Neuron (in vitro differentiated cells): Measurements from ENCODE around the gene PCSK5.

Experiments used
- H2AFZ ChIP-seq: one replicate; pipeline ENCODE4 v1.6.1; 2013; ENCODE audit warnings: low read depth, mild to moderate bottlenecking, inconsistent platforms, low read length, moderate library complexity
- H3K27me3 ChIP-seq: one replicate; pipeline ENCODE4 v1.6.1; 2013; ENCODE audit warnings: low read length; ENCODE audit not compliant: insufficient read depth
- H3K36me3 ChIP-seq: one replicate; pipeline ENCODE4 v1.6.1; 2013; ENCODE audit warnings: low read length; ENCODE audit not compliant: insufficient read depth
- H3K4me1 ChIP-seq: one replicate; pipeline ENCODE4 v1.6.1; 2013; ENCODE audit warnings: low read length; ENCODE audit not compliant: insufficient read depth
- H3K4me3 ChIP-seq: 2 replicates; pipeline ENCODE4 v1.5.1; 2013; ENCODE audit warnings: mild to moderate bottlenecking, low read length, moderate library complexity
- H3K9me3 ChIP-seq: one replicate; pipeline ENCODE4 v1.6.1; 2013; ENCODE audit warnings: low read length

Gene PCSK5

DNA sequence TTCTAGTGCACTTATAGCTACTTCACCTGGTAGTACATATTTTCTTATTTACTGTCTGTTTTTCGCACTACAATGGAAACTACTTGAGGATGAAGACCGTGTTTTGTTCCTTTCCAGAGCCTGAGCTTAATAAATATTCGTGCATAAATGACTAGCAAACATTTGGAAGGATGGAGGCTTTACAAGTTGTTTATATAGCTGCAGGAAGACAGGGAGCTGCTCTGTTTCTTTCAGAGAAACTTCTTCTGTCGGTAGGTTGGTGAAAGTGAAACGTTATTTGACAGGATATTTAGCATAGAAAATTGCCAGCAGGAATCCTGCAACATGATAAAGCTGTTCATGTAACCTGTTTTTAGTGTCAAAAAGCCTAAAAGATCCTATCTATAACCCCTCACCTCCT is 210.6 kb downstream of the PCSK5 start:
- no peaks in the 10 kb centered on the region for H3K36me3 ChIP-seq
- no peak overlapping the region for H2AFZ ChIP-seq
- H3K27me3 ChIP-seq = no peaks in the 10 kb centered on the region
- peaks cover 6% of the 10 kb centered on the region for H3K4me1 ChIP-seq
- H3K9me3 ChIP-seq = no peaks in the 10 kb centered on the region
- no peak overlapping the region for H3K4me3 ChIP-seq

DNA sequence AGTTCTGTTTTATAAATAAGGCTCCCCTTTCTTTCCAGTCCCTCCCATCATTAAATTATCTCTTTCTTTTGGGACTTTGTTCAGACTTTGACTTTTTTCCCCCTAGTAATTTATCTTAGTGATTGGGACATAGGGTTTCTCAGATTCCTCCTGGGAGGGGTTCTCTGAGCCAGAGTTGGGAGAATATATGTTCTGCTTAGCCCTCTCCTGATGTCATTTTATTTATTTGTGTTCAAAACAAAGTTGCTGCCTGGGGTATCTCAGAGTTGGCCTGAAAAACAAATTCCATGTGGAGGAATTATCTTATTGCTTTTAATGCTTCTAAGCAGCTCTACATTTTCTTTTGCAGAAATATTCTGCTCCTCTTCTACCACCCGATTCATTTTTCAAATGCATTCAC is 211.0 kb downstream of the PCSK5 start:
- H3K4me3 ChIP-seq = no peak overlapping the region

DNA sequence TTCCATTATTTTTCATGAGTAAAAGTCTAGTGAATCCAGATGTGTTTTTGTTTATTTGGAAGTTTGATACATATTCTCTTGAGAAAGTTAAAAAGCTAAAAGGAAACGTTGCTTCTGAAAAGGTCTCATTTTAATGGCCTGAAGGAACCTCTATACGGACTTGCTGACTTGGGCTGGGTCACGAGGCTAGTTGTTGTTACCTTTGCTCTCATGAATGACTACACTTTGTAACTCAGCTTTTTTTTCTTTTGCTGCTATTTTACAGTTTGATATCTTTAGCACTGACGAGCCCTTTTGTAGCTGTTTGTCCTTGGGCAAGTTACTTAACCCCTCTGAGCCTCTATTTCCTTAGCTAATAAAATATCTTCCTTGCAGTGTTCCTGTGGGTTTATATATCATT is 211.5 kb downstream of the PCSK5 start:
- no peaks in the 10 kb centered on the region for H3K27me3 ChIP-seq
- no peaks in the 10 kb centered on the region for H3K36me3 ChIP-seq
- H3K4me3 ChIP-seq = no peak overlapping the region
- H3K4me1 ChIP-seq = peaks cover 6% of the 10 kb centered on the region
- H2AFZ ChIP-seq = no peak overlapping the region
- H3K9me3 ChIP-seq = no peaks in the 10 kb centered on the region

More for the DNA sequence above, 211.0 kb downstream of the PCSK5 start:
- no peaks in the 10 kb centered on the region for H3K27me3 ChIP-seq
- peaks cover 6% of the 10 kb centered on the region for H3K4me1 ChIP-seq
- H3K36me3 ChIP-seq = no peaks in the 10 kb centered on the region
- H2AFZ ChIP-seq = no peak overlapping the region
- no peaks in the 10 kb centered on the region for H3K9me3 ChIP-seq

DNA sequence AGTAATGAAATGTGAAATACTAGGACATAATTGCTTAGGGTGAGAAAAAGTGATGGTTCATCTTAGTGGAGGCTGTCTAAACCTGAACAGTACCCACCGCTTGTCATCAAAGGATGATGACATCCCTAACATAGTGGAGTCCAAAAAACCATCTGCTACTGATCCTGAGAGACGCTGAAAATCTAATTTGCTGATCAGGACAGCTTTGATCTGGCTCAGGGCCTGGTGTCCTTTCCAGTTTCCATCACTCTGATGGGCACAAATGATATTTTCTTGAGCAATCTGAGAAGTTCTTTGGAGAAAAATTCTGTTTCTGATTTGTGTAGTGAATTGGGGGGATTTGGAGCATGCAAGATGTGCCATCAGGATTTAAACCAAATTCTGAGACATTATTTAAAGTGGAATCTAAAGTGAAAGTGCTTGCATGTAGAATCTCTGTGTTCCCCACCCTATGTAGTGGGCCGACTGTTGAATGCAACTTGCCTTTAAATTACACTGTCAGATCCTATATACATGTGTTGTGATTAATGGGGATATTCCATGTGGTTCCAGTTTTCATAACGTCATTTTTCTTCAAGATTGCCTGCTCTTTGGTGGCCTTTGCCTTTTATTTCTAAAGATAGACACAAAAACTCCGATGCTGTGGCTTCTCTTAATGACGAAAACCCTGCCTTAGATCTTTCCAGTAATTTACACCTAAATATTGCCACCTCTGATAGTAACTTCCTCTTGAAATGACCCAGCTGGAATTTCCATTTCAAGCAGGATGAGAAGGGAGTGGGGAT is 213.2 kb downstream of the PCSK5 start:
- no peaks in the 10 kb centered on the region for H3K9me3 ChIP-seq
- no peak overlapping the region for H2AFZ ChIP-seq
- H3K4me1 ChIP-seq = peaks cover 6% of the 10 kb centered on the region
- H3K4me3 ChIP-seq = no peak overlapping the region
- H3K36me3 ChIP-seq = no peaks in the 10 kb centered on the region
- H3K27me3 ChIP-seq = no peaks in the 10 kb centered on the region

DNA sequence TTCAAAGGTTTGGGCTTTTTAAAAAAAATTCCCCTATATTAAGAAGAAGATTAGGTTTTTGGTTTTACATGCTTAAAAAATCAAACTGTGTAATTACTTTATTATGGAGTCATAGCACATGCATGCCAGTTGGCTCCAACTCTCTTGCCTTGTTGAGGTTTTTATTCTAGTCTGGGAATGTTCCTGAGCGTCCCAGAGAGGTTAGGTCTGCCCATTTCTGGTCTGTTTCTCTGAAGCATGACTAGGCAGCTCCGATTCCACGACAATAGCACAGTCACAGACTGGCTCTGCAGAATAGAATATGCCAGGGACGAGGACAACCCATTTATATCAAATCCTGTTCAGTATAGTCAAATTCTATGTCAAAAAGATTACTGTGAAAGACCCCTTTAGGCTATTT is 217.0 kb downstream of the PCSK5 start:
- no peaks in the 10 kb centered on the region for H3K27me3 ChIP-seq
- no peaks in the 10 kb centered on the region for H3K9me3 ChIP-seq
- H3K36me3 ChIP-seq = no peaks in the 10 kb centered on the region
- H3K4me3 ChIP-seq = no peak overlapping the region
- H3K4me1 ChIP-seq = no peaks in the 10 kb centered on the region
- H2AFZ ChIP-seq = no peak overlapping the region

DNA sequence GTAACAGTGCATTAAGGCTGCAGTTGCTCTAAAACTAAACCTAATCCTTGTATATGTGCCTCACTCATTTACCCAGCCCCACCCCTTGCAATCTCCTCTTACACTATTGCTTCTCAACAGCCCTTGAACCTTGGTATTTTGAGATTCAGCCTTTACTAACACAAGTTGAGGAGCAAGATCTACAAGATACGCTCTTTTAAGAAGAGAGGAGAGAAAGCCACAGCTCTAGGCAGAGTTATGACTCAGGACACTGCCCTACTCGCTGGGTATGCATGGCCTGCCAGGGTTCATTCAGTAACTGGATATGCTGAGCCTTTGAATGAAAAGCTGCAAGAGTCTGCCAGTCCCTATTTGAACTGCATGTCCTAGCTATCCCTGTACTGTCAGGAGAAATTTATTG is 219.5 kb downstream of the PCSK5 start:
- H3K36me3 ChIP-seq = no peaks in the 10 kb centered on the region
- H3K27me3 ChIP-seq = no peaks in the 10 kb centered on the region
- no peaks in the 10 kb centered on the region for H3K9me3 ChIP-seq
- H3K4me1 ChIP-seq = no peaks in the 10 kb centered on the region
- no peak overlapping the region for H3K4me3 ChIP-seq
- H2AFZ ChIP-seq = no peak overlapping the region

DNA sequence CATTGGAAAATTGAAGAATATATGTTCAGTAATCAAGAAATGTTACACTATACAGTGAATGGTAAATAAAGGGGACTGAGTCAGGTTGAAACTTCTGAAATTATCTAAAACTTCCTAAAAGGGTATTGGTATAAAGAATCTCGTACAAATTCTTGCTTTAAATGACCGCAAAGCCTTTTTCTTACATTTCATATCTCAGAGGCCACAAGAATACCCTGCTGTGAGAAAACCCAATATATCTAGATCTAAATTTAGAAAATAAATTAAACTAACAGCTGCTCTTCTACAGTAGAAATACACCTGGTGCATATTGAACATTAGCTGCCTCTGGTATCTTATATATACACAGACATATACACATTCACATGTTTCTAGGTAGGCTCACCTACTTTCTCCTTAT is 221.7 kb downstream of the PCSK5 start:
- H3K9me3 ChIP-seq = no peaks in the 10 kb centered on the region
- H3K27me3 ChIP-seq = no peaks in the 10 kb centered on the region
- H3K4me1 ChIP-seq = no peaks in the 10 kb centered on the region
- no peak overlapping the region for H2AFZ ChIP-seq
- H3K36me3 ChIP-seq = no peaks in the 10 kb centered on the region
- H3K4me3 ChIP-seq = no peak overlapping the region

DNA sequence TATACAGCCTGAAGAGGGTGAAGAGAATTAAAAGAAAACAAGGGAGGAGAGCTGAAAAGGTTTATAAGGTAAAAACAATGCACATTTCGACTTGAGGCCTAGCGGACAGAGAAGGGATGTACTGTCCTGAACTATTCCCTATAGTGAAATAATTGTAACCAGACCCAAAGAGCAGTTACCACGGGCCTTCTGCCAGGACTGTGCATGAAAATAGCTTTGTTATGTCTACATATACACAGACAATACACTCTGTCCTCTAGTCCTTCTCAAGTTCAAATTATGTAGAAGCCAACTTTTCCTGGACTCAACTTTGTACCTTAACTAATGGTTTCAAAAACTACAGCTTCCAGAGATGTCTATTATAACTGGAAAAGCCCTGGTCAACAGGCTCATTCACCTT is 223.7 kb downstream of the PCSK5 start:
- Histone ChIP-seq H3K27me3 (no peaks in the 10 kb centered on the region), H3K9me3 (no peaks in the 10 kb centered on the region), H3K36me3 (no peaks in the 10 kb centered on the region), H3K4me3 (no peak overlapping the region), H2AFZ (no peak overlapping the region), H3K4me1 (no peaks in the 10 kb centered on the region)

DNA sequence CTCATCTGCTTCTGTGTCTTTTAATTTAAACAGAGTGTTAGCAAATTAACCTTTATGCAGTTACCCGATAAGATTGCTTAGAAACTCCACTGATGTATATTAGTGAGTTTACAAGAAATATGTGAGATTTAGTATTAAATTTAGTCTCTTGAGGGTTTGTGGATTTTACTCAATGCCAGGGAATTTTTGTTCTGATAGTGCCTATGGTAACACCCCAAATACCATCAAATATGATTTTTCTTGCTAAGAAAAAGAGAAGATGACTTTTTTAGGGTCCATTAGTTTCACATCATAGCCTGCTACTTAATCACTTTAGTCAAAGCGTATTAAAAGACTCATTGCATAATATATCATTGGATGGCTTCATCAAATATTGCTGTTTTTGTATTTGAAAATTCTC is 224.9 kb downstream of the PCSK5 start:
- no peaks in the 10 kb centered on the region for H3K4me1 ChIP-seq
- no peak overlapping the region for H2AFZ ChIP-seq
- no peak overlapping the region for H3K4me3 ChIP-seq
- no peaks in the 10 kb centered on the region for H3K36me3 ChIP-seq
- no peaks in the 10 kb centered on the region for H3K27me3 ChIP-seq
- no peaks in the 10 kb centered on the region for H3K9me3 ChIP-seq

DNA sequence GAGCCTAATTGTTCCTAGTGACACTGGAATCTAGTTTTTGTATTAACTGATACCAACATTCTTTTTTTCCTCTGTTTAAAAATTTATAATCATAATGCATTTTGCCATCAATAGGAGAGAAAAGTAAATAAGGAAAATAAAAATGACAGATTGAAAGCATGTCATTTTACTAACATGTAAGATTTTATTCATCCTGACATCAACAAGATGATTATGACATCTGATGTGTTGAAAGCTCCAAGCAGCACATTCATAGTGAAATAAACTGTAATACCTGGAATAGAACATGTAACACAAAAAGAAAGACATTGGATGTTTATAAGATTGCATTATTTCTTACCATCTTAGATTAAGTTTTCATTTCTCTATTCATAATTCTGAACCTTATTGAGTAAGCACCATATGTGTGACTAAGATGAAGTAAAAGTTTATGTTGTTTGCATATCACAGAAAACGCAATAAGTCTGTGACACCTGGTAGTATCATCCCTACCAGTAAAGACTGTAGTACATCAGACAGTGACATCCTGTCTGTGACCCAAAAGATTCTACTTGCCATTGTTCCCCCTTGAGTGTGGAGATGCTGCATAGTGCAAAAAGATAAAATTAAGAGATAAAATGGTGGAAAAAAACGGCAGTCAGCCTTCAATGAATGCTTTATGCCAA is 225.6 kb downstream of the PCSK5 start:
- Histone ChIP-seq H3K9me3 (no peaks in the 10 kb centered on the region), H3K27me3 (no peaks in the 10 kb centered on the region), H3K4me1 (no peaks in the 10 kb centered on the region), H3K4me3 (no peak overlapping the region), H2AFZ (no peak overlapping the region), H3K36me3 (no peaks in the 10 kb centered on the region)

DNA sequence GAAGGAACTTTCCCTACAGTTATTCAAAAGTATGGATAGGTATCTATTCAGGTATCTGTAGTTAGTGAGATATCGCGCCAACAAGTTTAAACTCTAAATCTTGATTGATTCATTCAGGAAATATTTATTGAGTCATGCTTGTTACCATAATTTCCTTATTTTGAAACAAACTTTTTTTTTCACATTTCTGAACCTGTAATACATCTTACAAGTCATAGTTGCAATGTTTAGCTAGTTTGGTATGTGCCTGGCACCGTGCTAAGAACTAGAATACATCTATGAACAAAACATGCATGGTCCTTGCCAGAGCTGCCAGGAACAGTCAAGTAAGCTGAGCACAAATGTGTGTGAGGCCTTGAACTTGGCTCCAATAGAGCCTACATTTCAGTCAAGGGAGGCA is 226.4 kb downstream of the PCSK5 start:
- no peaks in the 10 kb centered on the region for H3K27me3 ChIP-seq

DNA sequence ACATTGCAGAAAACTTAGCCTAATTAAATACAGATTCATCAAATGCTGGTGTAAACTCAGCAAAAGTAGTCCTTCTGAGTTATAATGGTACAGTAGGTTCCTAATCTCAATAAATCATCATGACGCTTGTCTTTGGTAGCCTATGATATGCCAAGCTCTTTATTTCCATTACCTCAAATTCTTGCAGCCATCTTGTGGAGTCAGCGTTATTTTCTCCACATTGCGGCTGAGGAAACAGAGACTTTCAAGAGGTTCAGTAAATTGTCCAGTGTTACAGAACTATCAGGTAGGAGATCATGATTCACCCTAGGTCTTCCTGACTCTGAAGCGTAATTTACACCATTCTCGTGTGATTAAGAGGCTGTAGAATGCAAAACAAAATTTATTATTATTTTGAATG is 237.2 kb downstream of the PCSK5 start:
- Histone ChIP-seq H3K4me1 (no peaks in the 10 kb centered on the region), H3K4me3 (no peak overlapping the region), H3K9me3 (no peaks in the 10 kb centered on the region), H2AFZ (no peak overlapping the region), H3K27me3 (no peaks in the 10 kb centered on the region), H3K36me3 (no peaks in the 10 kb centered on the region)

More for the DNA sequence above, 226.4 kb downstream of the PCSK5 start:
- Histone ChIP-seq H2AFZ (no peak overlapping the region), H3K4me3 (no peak overlapping the region), H3K36me3 (no peaks in the 10 kb centered on the region), H3K9me3 (no peaks in the 10 kb centered on the region), H3K4me1 (no peaks in the 10 kb centered on the region)

DNA sequence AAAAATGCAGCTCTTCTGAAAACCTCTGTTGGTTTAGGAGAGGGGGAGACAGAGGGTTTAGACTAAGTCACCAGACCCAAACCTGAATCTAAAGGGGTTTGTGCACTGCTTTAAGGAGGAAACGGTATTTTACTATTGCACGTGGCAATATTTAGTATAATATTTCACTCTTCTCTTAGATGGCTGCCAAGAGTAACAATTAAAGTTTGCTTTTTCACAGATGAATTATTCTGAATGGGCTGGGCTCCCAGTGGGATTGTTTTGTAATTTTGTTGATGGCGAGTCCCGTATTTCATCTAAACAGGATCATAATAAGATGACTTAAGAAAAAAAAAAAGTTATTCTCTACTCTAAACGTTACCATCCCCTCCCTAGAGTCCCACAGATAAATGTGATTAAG is 245.4 kb downstream of the PCSK5 start:
- Histone ChIP-seq H3K4me3 (no peak overlapping the region), H3K9me3 (no peaks in the 10 kb centered on the region), H3K27me3 (no peaks in the 10 kb centered on the region), H3K36me3 (no peaks in the 10 kb centered on the region), H2AFZ (no peak overlapping the region), H3K4me1 (no peaks in the 10 kb centered on the region)

DNA sequence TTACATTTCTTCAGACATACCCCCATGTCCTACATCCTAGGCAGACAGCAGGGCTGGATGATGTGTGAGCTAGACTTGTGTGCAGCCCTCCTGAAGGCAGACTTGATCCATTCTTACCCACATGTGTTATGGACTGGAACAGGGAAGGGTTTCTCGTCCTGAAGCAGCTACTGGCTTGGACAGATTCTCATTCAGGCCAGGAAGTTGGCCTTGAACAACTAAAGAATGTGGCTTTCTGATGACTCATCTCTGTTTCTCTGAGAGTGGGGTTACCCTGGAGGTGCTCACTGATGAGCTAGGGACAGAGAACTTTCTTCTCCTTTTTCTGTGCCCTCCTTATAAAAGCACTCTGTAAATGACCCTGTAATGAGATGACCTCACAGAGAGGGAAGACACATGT is 246.5 kb downstream of the PCSK5 start:
- Histone ChIP-seq H2AFZ (no peak overlapping the region), H3K9me3 (no peaks in the 10 kb centered on the region), H3K4me3 (no peak overlapping the region), H3K27me3 (no peaks in the 10 kb centered on the region), H3K4me1 (no peaks in the 10 kb centered on the region), H3K36me3 (no peaks in the 10 kb centered on the region)
